GM21786 (cell line): ENCODE results near the gene NRTN.
"Not testable (repeated sequence)": the region's sequence is repeated elsewhere in the genome, so short reads cannot be mapped to it uniquely, and the experiment has no call there.

Experiments used
- ATAC-seq: cut with Tn5 transposase; IDR thresholded peaks from one replicate; pipeline ENCODE4 v1.9.1; 2021; ENCODE audit not compliant: unreplicated experiment

NRTN gene

DNA sequence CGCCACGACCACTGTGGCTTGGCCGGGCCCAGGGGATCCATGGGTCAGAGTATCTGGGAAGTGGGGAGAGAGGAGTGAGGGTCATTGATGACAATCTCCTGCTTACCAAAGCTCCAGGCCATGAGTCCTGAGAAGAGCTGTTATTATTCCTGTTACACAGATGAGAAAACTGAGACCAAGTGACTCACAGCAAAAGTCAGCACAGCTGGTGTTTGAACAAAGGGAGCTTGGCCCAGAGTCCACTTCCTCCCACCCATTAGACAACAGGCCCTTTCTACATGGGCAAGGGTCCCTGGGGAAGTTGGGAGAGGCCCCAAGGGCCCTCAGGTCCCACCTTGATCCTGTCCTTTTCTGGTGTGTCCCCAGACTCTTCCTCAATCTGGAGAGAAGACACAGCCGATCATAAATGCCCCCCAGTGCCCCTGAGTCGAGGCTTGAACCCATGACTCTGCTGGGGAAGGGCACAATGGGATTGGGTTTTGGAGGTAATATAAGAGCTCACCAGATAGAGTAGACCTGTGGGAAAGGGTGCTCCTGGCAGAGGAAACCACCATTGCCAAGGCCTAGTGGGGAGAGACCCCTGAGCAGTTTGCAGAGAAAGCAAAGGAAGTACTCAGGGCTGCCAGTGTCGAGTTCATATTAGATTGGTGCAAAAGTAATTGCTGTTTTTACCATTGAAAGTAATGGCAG is 27.8 kb downstream of the NRTN start:
- no peak for ATAC-seq

DNA sequence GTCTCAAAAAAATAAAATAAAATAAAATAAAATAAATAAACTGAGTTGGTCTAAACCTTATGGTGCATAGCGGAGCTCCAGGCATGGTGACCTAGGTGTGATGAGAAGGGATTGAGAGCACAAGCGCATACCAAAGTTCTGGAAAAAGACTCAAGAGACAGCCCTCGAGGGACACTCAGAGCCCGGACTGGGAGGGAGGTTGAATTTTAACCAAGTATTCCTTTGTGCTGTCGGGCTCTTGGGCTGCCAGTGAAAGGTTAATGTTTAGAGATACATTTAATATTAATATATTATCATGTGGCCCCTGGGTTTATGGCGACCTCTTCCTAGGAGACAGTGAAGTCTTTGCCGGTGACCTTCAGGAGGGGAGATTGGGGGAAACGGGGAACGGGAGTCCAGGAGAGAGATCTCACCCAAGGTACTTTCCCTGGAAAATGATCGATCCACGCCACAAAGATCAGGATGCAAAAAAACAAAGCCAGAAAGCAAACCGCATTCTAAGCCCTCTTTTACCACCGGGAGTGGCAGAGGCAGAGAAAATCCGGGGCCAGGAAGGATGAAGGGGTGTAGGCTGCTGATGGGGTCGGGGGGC is 33.0 kb downstream of the NRTN start:
- ATAC-seq = no peak

DNA sequence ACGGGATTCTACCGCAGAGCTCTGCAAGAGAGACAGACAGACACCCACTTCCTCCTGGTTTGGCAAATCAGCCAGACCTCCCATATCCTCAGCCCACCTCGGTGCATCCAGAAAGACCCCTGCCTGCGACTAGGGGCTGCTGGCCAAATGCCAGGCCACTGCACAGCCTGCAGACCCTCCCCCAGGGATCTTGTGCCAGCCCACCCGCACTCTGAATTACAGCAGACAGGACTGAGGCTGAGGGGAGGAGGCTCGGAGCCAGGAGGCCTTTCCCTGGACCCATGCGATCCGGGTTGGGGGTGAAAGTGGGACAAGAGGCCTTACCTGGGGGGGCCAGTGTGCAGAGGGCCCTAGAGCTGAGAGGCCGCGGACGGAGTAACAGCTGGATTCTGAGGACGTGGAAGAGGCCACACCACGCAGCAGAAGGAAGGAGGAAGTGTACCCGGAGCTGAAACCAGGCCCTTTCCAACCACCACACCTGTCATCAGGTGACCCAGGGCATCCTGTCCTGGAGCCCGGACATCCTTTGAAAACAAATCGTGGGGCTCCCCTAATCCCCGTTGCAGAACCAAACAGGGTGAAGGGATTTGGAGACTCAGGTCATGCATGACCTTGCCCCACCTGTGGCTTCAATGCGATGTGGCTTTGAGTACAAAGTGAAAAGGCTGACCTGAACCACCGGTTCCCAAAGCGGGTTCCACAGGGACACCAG is 33.6 kb downstream of the NRTN start:
- no peak for ATAC-seq

DNA sequence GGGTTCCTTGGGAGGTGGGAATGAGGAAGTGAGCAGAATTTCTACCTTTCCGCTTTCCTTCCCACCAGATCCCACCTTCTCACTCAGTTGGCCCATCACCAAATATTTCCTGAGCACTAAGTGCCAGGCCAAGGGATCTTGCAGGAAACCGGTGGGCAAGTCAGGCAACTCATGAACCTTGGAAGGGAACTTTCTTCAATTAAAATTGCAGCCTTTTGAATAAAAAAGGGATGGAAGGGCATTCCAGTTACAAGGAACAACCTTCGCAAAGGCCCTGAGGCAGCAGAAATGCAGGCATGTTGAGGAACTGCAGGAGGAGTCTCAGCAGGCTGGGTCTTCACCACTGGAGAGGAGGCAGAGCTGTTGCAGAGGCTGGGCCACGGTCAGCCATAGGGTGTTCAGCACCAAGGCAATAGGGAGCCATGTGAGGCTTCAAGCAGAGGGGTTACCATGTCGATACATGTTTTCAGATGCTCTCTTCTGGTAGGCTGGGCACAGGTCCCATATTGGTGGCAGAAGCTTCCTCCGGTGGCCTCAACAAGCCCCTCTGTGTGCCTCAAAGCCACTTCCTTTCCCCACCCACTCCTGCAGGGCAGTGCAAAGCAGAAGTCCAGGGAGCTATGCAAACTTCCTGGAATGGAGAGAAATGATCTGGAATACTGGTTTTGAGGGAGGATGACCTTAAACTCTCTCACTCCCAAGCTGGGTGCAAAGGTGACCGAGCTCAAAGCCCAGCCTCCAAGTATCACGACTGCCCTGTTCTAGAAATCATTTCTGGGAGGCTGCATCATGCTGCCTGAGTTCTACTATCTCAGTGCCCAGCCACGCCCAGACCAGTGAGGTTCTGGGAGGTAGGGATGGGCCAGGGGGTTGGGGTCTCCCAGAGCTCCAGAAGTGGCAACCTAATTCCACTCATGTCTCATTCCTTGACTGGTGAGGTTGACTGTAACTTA is 34.5 kb downstream of the NRTN start, which contains the start of gene FUT6:
FUT6 (minus strand) TSS at position 638 of the 953 bp plus-strand sequence. CDS start 7,135 bp downstream, outside the sequence.
- no peak for ATAC-seq

DNA sequence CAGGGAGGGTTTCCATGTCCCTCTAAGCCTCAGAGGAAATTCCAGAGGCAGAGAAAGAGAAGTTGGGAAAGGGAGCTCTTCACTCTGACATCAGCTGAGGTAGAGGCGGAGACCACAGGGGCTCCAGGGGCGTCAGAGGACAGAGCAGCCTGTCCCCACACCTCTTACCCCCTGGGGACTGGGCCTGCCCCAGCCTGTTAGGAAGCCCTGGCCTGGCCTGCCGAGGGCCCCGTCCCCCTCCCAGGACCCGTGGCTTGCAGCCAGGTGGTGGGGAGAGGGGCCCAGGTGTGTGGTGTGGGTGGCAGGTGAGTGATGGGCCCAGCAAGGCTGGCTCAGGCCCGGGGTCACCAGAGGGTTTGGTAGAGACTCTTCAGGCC is 36.9 kb downstream of the NRTN start:
- not testable (repeated sequence) for ATAC-seq

DNA sequence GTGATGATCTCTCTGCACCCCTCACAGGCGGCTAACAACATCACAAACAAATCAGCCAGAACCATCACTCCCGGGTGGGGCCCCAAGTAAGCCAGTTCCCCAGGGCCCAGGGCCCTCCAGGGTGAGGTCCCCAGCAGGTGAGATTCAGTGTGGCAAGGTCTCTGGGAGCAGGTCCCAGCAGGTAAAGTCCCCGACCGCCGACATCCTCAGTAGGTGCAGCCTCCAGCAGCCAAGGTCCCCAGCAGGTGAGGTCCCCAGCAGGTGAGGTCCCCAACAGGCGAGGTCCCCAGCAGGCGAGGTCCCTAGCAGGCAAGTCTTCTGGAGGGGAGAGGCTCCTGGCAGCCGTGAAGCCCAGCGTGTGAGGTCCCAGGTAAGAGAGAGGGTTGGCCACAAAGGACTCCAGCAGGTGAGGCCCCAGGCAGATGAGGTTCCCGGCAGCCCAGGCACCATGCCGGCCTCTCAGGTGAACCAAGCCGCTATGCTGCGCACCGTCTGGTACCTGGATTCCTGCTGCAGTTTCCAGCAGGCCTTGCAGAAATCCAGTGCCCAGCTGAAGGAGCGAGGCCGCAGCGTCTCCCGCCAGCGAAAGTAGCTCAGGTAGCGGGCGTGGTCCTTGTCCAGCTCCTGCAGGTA is 38.5 kb downstream of the NRTN start:
- ATAC-seq = no peak

DNA sequence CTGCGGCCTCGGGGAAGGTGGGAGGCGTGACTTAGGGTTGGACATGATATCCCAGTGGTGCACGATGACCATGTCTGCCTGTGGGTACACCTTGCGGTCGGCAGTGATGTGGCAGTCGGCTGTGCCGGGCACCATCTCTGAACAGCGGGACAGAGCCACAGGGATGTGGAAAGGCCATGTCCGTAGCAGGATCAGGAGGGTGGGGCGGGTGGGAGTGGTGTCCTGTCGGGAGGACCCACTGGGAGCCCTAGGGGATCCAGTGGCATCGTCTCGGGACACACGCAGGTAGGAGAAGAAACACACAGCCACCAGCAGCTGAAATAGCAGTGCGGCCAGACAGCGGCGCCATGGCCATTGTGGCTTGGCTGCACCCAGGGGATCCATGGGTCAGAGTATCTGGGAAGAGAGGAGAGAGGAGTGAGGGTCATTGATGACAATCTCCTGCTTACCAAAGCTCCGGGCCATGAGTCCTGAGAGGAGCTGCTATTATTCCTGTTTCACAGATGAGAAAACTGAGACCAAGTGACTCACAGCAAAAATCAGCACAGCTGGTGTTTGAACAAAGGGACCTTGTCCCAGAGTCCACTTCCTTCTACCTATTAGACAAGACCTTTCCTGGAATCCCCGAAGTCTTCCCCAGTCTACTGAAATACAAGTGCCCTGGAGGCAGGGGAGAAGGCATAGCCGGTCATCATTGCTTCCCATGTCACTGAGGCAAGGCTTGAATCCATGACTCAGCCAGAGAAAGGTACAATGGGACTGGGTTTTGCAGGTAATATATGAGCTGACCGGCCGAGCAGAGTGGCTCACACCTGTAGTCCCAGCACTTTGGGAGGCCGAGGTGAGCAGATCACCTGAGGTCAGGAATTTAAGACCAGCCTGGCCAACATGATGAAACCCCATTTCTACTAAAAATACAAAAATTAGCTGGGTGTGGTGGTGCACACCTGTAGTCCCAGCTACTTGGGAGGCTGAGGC is 39.9 kb downstream of the NRTN start:
- ATAC-seq = no peak

DNA sequence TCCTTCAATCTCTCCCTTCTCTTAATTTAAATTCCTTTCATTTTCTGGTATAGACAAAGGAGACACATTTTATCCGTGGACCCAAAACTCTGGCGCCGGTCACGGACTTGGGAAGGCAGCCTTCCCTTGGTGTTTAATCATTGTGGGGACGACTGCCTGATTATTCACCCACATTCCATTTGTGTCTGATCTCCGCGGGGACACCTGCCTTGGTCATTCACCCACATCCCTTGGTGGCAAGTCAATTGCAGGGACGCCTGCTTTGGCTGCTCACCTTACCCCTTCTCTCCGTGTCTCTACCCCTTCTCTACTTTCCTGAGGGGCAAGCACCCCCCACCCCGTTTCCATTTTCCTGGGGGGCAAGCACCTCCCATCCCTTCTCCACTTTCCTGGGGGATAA is 43.0 kb downstream of the NRTN start:
- ATAC-seq = not testable (repeated sequence)

DNA sequence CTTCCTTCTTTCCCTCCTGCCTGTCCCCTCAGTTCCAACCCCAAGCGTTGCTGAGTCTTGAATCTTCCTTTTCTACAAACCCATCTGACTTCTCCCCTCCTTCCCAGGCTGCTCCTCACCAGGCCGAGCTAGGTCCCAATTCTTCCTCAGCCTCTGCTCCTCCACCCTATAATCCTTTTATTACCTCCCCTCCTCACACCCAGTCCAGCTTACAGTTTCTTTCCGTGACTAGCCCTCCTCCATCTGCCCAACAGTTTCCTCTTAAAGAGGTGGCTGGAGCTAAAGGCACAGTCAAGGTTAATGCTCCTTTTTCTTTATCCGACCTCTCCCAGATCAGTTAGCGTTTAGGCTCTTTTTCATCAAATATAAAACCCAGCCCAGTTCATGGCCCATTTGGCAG is 43.8 kb downstream of the NRTN start:
- ATAC-seq = not testable (repeated sequence)

DNA sequence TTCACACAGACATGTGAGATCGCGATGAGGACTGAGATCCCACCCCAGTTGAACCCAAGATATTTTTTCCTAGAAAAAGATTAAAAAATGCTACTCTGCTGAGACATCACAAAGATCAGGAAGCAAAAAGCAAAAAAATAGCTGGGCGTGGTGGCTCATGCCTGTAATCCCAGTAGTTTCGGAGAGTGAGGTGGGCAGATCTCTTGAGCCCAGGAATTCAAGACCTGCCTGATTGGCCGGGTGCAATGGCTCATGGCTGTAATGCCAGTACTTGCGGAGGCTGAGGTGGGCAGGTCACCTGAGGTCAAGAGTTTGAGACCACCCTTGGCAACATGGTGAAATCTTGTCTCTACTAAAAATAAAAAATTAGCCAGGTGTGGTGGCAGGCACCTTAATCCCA is 45.3 kb downstream of the NRTN start:
- no peak for ATAC-seq

DNA sequence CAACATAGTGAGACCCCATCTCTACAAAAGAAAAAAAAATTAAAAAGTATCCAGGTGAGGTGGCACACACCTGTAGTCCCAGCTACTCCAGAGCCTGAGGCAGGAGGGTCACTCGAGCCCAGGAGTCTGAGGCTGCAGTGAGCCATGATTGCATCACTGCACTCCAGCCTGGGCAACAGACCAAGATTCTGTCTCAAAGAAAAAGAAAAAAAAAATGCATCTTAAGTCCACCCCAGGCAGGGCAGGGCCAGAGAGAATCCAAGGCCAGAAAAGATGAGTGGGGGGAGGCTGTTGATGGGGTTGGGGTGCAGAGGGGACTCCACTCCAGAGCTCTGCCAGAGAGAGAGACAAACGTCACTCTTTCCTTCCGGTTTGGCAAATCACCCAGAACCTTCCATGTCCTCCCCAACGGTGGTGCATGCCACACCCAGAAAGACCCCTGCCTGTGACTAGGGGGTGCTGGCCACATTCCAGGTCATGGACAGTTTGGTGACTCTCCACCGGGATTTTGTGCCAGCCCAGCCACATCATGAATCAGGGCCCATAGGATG is 46.0 kb downstream of the NRTN start:
- no peak for ATAC-seq

DNA sequence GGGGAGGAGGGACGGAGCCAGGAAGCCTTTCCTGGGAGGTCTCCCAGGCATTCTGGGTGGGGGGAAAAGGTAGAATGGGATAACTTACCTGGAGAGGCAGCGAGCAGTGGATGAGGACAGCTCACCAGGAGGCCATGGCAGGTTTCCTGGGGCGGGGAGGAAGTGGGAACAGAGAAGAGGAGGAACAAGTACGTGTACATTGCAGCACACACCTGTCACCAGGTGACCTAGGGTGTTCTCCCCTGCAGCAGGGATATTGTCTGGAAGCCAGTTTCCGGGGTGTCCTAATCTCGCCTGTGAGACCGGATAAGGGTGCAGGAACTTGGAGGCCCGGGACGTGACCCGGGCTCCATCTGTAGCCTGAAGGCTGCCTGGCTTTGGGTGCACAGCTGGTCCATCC is 46.4 kb downstream of the NRTN start, which contains the start of gene FUT3:
FUT3 (minus strand) TSS at position 148 of the 400 bp plus-strand sequence.
- ATAC-seq = no peak

DNA sequence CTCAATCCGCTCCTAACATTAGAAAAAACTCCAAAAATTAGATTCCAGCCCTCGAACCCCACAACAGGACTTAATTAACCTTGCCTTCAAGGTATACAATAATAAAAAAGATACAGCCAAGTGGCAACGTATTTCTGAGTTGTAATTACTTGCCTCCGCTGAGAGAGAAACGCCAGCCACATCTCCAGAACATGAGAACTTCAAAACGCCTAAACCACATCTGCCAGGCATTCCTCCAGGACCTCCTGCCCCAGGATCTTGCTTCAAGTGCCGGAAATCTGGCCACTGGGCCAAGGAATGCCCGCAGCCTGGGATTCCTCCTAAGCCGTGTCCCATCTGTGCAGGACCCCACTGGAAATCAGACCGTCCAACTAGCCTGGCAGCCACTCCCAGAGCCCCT is 49.3 kb downstream of the NRTN start:
- ATAC-seq = not testable (repeated sequence)

DNA sequence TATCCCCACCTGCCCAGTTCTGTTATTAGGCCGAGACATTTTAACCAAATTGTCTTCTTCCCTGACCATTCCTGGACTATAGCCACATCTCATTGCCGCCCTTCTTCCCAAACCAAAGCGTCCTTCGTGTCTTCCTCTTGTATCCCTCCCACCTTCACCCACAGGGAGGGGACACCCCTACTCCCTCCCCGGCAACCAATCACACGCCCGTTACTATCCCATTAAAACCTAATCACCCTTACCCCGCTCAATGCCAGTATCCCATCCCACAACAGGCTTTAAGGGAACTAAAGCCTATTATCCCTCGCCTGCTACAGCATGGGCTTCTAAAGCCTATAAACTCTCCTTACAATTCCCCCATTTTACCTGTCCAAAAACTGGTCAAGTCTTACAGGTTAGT is 50.3 kb downstream of the NRTN start:
- not testable (repeated sequence) for ATAC-seq

DNA sequence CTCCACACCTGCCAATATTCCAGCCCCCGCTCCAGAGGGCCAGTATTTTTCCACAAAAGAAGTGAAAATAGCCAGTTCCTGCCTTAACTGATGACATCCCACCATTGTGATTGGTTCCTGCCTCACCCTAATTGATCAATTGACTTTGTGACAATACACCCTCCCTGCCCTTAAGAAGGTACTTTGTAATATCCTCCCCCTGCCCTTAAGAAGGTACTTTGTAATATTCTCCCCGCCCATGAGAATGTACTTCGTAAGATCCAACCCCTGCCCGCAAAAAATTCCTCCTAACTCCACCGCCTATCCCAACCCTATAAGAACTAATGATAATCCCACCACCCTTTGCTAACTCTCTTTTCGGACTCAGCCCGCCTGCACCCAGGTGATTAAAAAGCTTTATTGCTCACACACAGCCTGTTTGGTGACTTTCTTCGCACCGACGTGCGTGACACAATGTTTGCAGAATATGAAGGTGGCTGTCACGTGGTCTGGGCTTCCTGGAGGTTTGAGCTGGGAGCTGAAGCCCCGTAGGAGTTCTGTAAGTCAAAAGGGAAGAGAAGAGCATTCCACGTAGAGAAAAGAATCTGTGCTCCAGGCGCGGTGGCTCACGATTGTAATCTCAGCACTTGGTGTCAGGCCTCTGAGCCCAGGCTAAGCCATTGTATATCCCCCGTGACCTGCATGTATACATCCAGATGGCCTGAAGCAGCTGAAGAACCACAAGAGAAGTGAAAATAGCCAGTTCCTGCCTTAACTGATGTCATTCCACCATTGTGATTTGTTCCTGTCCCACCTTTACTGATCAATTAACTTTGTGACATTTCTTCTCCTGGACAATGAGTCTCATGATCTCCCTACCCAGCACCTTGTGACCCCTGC is 52.6 kb downstream of the NRTN start:
- no peak for ATAC-seq

DNA sequence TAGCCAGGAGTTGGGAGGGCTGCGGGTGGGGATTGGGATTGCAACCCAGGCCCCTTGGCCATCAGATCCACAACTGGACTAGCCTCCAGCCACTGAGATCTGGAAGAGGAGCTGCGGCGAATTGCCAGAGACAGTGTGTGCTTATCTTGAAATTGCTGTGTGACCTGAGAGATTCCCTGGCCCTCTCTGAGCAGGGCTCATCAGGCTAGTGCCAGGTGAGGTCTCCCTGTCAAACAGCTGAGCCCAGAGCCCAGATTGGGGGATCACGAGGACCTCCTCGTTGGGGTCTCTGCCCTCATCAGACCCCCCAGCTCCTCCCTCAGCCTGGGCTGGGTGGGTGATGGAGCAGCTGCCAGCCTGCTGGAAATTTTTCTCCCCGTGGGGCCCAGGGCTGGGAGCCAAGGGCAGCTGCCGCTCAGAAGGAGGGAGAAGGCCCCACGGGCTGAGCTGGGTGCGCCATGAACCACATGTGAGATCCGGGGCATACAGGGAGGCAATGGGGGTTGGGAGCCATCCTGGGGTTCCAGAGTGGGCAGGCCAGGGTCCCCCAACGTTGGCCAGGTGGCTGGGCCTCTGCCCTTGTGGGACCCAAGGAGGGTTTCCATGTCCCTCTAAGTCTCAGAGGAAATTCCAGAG is 58.3 kb downstream of the NRTN start:
- ATAC-seq = no peak

DNA sequence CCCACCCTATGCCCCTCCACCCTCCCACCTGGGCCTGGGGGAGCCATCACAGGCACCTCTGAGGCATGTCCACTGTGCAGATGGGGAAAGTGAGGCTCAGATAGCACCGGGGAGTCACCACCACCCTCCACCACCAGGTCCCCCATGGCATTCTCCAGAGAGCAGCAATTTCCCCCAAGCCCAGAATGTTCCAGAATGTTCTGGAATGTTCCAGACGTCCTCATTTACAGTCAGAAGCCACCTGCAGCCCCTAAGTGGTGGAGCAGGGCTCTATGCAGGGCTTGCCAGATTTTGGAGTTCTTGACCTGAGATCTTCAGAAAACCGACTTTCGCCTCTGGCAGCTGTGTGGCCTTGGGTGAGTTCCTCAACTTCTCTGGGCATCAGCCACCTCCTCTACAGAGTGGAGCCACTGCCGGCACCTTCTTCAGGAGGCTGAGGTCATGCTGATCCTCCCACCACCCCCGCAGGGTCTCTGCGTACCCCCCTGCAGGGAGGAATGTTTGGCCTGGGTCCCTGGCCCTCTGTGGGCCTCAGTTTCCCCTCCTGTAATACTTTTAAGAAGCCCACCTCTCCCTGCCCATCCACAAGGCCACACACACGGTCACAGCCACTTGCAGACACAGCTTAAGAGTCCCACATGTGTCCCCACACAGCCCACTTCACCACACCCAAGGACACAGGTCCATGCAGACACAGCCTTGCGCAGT is 59.3 kb downstream of the NRTN start:
- ATAC-seq = no peak
